NCI-H524 treated with DMSO at 0.1 percent for 48 hours (cell line): ENCODE results near the gene IL10RB.
"Not testable (repeated sequence)": the region's sequence is repeated elsewhere in the genome, so short reads cannot be mapped to it uniquely, and the experiment has no call there.

Source experiments
- DNase-seq: peaks from one replicate; lab custom pipeline; 2025; lab: John Stamatoyannopoulos, UW

Gene IL10RB

DNA sequence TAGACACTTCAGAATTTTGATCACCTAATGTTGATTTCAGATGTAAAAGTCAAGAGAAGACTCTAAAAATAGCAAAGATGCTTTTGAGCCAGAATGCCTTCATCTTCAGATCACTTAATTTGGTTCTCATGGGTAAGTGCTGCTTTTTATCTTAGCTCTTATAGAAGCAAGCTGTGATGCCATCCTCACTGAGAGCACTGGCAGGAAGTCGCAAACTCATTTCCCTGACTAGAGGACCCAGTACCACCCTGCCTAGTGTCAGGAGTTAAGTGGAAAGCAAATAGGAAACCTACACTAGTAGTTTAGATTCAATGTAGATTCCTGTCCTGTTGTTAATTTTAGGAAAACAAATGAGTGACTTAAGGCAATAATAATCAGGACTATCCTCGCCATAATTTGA lies 24.3 kb upstream of the IL10RB start:
- no peak for DNase-seq

DNA sequence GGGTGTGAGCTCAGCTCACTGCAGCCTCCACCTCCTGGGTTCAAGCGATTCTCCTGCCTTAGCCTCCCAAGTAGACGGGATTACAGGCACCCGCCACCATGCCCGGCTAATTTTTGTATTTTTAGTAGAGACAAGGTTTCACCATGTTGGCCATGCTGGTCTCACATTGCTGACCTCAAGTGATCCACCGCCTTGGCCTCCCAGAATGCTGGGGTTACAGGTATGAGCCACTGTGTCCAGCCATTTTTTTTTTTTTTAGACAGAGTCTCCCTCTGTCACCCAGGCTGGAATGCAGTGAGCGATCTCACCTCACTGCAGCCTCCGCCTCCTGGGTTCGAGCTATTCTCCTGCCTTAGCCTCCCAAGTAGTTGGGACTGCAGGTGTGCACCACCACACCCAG lies 23.3 kb upstream of the IL10RB start:
- not testable (repeated sequence) for DNase-seq

DNA sequence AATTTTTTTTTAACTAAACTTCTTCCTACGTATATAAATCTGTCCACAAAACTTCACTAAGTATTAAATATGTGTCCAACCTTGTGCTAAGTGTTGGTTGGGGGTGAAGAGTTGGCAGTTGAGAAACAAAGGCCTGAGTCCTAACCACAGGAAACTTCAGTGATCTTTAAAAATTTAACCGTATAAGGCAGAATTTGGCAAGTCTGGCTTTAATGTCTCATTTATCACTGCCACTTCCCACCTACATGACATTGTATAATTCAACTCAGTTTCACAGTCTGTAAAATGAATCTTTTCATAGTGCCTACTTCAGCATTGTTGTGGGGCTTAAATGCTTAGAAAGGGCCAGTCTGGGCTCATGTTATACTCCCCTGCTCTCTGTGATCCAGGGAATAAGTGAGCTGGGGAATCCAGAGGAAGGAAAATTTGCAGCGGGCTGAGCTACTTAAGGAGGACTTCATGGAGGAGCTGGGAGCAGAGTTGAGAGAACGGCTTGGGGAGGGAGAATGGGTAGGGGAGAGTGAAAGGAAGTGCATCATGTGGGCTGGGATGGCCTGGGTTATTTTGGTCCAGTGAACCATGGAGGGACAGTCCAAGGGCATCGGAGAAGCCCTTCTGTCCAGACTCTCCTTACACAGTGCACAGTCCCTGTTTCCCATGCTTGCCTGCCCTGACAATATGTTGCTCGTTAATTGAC lies 21.9 kb upstream of the IL10RB start:
- DNase-seq = no peak

DNA sequence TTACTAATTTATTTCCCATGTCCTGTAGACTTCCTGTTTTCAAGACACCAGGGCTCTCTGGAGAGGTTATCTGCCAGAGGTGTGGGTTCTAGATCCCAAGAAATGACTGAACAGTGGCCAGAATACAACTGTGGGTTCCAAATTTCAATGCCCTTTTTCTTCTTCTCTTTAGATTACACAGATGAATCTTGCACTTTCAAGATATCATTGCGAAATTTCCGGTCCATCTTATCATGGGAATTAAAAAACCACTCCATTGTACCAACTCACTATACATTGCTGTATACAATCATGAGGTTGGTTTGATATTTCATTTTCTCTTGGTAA lies 21.4 kb upstream of the IL10RB start:
- DNase-seq = no peak

DNA sequence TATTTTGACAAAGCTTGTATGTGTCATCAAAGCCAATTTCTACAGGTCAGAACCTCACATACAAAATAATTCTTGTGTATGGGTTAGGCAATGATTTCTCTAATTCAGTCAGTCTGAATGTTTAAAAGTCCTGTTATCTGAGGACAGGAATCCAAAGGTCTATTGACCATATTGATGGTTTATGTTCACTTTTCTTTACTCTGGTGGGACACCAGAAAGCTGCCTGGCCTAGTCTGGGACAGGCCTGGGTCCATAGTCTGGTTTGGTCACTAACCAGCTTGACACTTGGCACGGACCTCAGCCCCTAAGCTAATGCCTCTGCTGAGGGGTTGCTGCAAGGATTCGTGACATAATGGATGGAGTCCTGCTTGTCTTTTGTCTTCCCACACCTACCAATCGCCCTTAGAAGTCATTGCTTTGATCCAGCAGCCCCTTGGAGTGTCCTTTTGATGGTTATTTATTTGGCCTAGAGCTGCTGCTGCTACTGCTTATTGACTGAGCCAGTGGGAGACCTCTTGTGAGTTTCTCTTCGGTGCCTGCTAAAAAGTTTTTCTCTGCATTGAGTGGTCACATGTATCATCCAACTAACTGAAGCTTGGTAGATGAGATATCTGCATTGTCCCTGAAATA lies 20.8 kb upstream of the IL10RB start:
- DNase-seq = no peak

DNA sequence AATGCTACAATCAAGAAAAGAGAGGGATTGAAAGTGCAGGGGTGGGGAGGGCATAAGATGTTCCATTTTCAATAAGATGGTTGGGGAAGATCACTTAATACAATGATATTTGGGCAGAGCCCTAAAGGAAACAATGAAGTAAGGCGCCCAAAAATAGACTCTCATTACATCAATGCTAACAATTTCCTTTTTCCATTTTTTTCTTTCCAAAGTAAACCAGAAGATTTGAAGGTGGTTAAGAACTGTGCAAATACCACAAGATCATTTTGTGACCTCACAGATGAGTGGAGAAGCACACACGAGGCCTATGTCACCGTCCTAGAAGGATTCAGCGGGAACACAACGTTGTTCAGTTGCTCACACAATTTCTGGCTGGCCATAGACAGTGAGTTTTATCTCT lies 19.7 kb upstream of the IL10RB start:
- DNase-seq = no peak

DNA sequence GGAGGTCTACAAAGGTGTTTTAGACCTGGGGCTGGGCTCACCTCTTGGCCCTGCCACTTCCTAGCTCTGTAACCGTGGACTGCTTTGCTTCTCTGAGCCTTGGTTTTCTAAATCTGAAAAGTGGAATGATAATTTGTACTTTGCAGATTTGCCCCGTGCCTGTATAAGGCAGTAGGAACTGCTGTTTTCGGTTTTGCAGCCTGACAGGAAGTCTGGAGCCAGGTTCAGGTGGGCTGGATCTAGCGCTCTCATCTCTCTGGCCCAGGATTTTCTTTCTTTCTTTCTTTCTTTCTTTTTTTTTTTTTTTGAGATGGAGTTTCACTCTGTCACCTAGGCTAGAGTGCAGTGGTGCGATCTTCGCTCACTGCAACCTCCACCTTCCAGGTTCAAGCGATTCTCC lies 19.2 kb upstream of the IL10RB start:
- DNase-seq = no peak

DNA sequence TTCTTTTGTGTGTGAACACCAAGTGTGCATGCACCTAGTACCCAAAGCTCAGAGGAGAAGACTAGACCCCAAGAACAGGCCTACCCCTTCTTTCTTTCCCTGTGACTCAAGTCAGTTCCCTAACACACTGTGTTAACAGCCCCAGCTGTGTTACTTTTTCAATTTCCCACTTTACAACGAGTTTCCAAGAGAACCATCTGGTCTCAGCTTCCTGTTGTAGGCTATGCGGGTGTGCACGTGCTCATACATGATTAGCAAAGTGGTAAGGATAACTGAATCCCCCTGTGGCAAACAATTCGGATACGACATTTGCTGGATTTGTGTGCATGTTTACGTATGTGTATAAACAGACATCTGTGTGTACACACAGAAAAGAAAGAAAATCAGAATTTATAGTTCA lies 18.6 kb upstream of the IL10RB start:
- DNase-seq = no peak

DNA sequence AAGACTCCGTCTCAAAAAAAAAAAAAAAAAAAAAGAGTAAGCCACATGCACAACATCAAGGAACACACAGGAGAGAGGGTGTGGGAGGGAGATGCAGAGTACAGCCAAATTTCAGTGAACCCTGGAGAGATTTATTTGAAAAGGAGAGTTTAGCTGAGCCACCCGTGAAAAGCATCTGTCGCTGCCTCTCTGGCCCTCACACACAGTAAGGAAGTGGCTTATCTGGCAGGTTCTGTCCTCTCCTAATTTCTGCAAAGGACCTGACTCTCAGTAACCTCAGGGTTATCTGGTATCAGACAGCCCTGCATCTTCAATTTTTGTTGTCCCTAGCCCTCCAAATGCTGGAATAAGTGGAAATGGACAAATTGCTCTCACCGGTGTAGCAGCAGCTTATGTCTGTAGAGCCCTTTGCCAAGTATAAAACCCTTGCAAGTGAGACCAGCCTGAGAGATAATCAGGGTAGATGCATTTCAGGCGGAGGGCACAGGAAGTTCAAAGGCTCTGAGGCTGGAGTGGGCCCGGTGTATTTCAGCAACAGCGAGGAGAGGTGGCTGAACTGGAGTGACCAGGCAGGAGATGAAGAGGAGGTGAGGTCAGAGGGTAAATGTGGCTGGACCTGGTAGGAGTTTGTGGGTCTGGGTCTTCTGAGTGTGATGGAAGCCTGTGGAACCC lies 16.7 kb upstream of the IL10RB start:
- no peak for DNase-seq

DNA sequence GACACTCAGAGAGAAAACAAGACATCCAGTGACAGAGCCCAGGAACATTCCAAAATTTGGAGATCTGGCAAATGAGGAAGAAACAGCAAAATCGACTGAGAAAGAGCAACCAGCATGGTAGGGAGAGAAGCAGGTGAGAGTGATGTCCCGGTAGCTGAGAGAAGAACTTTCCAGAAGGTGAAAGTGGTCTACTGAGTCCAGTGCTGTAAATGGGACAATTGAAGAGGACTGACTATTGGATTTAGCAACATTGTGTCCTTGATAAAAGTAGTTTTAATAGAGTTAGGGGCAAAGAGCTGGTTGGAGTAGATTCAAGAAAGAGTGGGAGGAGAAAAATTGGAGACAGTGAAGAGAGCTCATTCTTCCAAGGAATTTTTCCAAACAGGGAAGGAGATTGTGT lies 15.0 kb upstream of the IL10RB start:
- DNase-seq = no peak

DNA sequence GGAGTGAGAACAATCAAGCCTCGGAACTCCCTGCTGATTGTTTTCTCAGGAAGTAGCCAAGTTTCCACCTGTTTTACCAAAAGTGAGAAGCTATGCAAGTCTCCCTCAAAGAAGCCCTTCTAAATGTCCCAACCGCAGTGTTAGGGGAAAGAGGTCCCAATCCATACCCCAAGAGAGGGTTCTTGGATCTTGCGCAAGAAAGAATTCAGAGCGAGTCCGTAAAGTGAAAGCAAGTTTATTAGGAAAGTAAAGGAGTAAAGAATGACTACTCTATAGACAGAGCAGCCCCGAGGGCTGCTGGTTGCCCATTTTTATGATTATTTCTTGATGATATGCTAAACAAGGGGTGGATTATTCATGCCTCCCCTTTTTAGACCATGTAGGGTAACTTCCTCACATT lies 12.8 kb upstream of the IL10RB start:
- not testable (repeated sequence) for DNase-seq

DNA sequence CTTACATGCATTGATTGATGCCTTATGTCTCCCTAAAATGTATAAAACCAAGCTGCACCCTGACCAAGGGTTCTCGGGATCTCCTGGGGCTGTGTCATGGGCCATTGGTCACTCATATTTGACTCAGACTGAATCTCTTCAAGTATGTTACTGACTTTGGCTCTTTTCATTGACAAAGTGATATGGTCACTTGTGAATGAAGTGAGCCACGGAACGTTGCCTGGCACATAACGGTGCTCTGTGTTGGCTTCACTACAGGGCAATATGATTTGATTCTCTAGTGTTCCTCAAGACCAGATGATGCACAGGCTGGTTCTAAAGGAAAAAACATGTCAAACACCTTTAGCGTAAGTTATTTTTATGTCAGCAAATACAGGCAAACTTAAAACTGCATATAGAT lies 11.4 kb upstream of the IL10RB start:
- DNase-seq = no peak

DNA sequence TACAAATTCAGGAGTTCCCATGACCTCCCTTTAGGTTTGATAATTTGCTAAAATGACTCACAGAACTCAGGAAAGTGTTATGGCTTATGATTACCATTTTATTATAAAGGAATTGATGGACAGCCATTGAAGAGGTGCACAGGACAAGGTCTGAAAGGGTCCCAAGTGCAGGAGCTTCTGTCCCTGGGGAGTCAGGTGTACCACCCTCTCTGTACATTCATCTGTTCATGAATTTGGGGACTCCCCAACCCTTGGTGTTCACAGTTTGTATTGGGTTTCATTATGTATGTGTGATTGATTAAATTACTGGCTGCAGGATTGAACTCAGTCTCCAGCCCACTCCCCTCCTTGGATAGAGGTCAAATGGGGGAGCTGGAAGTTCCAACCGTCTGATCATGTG lies 10.8 kb upstream of the IL10RB start:
- no peak for DNase-seq

DNA sequence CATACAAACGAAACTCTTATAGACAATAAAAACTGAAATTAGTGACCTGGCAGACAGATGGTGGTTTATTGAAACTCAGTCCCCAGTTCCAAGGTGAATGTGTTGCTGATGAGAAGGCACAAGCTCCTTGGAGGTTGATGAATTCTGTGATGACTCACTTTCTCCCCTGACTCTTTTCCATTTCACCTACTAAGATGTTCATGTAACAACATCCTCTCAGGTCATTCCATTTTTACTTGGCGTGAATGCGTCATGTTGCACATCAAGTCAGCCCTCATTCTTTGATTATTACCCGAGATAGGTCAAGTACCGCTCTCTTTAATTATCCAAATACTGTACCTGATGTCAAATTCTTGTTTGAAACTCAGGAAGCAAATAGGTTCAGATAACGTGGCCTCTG lies 10.1 kb upstream of the IL10RB start:
- no peak for DNase-seq

DNA sequence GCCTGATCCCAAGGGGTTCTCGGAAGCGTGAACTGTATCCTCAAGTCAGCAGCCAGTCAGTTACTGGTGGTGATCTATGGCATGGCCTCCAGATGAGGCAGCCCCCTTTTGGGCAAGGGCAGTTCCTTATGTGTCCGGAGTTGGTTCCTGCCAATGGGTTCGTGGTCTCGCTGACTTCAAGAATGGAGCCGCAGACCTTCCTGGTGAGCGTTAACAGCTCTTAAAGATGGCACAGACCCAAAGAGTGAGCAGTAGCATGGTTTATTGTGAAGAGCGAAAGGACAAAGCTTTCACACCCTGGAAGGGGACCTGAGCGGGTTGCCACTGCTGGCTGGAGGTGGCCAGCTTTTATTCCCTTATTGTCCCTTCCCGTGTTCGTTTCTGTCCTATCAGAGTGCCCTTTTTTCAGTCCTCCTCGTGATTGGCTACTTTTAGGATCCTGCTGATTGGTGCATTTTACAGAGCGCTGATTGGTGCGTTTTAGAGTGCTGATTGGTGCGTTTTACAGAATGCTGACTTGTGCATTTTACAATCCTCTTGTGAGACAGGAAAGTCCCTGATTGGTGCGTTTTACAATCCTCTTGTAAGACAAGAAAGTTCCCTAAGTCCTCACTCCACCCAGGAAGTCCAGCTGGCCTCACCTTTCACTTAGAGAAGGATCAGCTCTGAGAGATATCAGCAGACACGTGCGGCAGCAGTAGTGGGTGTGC lies 8.9 kb upstream of the IL10RB start:
- no peak for DNase-seq

DNA sequence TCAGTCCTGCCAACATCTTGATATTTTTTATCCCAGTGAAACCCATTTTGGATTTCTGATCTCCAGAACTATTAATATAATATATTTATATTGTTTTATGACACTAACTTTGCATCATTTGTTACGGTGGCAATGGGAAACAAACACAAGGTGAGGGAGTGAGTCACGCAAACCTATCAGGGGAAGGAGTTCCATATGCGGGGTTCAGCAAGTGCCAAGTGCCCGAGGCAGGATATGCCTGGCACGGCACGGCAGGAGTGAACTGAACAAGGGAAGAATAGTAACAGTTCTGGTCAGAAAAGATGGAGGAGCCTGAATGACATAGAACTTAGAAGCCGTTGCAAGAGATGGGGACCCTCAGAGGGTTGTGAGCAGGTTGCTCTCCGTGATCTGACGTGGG lies 7.7 kb upstream of the IL10RB start:
- no peak for DNase-seq

DNA sequence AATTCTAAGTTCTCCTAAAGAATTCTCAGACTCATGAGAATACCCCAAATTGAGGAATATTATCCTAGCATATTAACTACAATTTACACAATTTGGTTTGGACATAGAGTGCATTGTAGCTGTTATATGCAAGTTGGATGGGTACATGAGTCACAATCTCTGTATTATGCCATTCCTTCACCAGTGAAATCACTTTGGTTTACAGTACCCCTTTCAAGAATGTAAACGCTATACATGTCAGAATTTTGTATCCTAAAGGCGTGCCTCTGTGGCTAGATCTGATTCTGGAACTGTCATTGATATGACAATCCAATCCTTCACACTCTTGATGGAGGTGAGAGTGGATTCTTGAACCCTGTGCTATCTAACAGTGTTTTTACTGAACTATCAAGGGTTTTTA lies 6.7 kb upstream of the IL10RB start:
- DNase-seq = no peak

DNA sequence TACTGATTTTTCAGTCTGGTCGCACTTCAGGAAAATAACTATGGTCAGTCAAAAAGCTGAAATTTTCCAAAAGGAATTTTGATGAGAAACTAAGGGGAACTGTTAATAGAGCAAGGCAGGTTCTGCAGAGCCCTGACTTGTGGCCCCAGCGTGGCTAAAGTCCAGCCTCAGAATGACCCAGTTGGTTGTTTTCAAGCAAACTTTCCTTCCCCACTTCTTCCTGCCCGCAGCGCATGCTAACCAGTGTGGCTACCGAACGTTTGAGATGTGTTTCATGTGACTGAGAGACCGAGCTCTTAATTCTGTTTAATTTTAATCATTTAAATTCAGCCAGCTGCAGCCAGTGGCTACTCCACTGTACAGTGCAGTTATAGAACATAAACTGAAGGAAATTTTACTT lies 6.2 kb upstream of the IL10RB start:
- no peak for DNase-seq

DNA sequence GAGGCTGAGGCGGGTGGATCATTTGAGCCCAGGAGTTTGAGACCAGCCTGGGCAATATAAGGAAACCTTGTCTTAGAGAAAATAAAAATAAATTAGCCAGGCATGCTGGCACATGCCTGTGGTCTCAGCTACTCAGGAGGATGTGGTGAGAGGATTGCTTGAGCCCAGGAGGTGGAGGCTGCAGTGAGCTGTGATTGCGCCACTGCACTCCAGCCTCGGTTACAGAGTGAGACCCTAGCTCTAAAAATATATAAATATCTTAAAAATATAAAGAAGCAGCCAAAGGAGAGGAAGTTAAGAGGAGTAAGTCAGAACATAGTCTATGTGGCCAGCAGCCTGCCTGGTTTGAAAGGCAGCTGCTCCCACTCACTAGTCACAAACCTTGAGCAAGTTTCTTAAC lies 4.5 kb upstream of the IL10RB start:
- DNase-seq = no peak

DNA sequence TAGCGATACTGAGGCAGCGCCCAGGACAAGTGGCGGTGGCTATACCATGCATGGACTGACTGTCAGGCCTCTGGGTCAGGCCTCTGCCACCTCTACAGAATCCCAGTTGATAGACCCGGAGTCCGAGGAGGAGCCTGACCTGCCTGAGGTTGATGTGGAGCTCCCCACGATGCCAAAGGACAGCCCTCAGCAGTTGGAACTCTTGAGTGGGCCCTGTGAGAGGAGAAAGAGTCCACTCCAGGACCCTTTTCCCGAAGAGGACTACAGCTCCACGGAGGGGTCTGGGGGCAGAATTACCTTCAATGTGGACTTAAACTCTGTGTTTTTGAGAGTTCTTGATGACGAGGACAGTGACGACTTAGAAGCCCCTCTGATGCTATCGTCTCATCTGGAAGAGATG lies 3.2 kb upstream of the IL10RB start:
- no peak for DNase-seq

DNA sequence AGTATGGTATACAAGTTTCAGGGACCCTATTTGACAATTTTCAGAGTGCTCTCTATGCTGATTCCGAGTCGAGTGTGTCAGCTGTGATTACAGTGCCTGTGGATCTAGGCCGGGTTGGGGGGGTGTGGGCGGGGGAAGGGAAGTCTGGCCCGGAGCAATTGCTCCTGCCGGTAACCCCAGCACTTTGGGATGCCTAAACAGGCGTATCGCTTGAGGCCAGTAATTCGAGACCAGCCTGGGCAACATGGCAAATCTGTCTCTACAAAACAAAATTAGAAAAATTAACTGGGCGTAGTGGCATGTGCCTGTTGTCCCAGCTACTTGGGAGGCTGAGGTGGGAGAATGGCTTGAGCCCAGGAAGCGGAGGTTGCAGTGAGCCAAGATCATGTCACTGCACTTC lies 1.6 kb upstream of the IL10RB start:
- no peak for DNase-seq

DNA sequence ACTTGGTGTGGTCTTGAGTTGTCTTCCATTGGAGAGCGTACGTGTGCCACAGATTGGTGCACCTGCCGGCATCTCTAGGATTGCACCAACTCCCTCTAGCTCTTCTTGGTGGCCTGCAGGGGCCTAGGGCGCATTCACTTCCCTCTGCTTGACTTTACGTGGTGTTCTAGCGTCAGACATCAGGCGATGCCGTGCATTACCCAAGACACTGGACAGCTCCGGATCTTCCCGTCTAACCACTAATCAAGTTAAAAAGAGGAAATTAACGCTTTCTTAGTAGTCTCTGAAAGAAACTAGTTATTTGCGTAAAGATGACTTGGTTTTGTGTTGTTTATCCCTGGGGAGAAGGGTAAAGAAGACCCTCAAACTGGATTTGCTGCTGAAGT lies 510 bp upstream of the IL10RB start:
- DNase-seq = no peak

DNA sequence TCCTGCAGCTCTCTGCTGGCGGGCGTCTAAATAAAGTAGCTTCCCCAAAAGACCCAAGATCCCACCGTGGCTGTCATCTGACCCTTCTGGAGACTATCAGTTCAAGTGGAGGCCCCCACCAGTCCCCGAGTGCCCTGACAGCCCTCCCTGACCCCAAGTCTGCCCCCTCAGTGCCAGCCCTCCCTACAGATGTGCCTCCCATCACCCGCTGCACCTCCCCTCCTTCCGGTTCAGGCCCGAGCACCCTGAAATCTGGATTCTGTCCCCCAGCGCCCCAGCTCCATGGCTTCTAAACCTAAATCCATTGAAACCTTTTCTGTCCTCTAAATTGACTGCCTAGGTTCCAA lies 595 bp downstream of the IL10RB start:
- DNase-seq = no peak
